ENCODE data around the gene TUBAL3.

The TUBAL3 gene

DNA sequence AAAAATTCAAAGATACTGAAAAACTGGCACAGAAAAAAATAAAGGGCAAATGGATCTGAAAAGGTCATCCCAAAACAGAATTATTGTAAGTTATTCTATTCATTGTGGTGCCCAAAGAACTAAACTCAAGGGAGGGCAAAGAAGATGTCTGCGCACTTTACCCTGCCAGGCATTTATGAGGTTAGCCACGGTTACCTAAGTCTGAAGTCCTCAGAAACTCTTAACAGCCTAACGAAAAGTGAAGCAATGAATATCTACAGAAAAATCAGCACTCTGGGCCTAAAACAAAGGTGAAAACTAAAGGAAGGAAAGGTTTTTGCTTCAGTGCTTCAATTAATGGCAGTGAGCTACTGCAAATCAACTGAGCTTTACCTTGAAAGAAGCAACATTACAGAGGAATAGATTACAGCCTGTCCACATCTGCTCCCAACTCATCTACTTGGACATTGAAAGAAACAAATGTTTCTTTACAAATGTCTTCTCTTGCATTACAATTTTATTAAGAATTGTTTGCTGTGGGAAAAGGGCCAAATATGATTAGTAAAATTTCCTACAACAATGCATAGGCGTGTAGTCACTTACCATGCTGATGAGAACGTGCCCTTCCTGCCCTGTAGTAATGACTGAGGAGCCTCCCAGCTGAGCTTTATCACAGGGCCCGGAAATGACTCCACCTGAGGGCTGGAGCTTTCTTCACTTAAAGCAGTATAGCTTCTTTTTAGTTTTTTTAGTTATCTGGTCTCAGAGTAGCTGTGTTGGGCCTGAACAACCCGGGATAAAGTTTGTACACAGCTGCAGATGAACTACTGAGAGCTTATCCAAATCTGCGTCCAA lies at the start of gene TUBAL3:
TUBAL3 (minus strand) TSS at position 621 of the 834 bp plus-strand sequence; CDS start at position 585, 36 bp downstream.
- no peak for DNase-seq

DNA sequence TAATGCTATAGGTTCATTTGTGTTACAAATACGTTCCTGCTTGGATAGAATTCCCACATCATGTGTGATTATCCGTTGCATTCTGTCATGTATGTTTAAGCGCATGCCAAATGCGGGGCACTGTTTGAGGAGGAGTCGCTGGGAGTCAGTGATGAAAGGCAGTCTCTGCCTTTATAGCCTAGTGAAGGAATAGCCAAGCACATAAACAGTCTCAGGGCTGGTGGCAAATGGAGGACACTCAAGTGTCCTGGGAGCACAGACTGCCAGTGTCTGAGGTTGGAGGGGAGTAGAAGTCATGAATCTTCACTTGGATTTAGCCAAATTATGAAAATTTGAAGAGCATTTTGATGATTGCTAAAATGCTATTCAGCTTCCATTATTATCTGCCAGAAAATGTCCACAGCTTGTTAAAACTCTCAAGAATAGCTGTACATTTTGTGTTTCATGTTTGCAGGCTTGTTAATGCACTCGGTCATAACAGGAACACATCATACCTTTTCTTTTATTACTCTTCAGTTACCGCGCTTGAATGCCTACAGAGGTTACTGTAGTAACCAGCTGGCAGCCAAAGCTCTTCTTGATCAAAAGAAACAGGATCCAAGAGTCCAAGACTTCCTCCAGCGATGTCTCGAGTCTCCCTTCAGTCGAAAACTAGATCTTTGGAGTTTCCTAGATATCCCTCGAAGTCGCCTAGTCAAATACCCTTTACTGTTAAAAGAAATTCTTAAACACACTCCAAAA lies 49.3 kb upstream of the TUBAL3 start:
- DNase-seq, result no peak

DNA sequence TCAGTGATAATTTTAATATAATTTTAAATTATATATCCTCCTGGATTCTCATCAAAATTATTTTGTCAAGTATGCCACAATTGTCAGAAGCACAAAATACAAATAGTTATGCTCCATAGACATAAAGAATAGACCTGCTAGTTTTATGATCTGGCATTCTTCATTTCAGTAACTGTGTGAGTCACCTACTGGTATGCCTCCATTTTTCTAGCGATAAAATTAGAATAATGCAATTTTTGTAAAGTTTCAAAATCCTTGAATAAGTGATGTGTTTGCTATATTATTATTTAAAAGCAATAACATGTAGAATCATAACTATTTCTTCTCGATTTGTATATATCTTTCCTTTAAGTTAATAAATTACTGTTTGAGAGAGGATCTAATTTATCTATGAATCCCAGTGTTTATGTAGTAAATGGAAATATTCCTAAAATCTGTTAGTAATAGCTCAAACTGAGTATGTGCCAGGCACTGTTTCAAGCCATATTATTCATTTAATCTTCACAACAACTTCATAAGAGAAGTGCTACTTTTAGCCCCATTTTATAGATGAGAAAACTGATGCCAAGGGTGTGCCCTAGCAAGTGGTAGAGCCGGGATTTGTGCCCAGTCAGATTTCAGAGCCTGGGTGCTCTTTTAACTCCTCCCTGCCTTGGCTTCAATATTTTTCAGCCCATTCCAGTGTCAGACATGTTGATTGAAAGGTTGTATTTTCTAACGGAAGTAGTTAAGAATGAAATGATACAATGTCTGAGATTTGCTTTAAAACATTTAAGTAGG lies 46.2 kb upstream of the TUBAL3 start:
- no peak for DNase-seq

DNA sequence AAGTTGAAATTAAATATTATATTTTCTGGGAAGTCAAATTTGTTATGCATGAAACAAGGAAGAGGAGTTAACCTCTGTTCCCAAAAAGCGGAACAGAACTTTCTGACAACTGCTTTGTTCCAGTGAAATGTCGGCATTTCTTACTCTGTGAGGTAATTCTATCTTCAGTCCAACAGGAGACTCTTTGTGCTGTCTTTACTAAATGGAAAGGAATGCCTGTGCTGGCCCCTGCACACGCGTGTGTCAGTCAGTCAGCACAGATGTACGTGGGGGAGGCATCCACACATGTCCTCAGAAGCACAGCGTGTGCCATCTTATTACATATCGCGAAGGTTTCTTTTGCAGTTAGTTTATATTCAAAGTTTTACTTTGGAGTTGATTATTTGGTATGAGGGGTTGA lies 45.2 kb upstream of the TUBAL3 start:
- no peak for DNase-seq

DNA sequence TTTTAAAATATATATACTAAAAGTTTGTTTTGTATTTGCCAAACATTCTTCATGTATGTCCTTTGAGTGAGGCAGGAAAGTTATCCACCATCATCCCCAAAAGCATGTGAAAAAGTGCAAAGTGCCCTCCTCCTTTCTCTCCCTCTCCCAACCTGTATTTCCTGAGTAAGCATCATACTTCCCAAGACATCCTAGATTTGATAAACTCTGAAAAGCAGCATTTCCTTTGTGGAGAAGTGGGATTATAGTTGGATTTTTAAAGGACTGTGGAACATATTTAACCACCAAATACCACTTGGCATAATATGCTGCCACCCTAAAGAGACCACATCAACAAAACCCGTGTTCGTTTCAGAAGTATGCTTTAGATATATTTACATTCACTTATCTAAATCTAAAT lies 44.6 kb upstream of the TUBAL3 start:
- DNase-seq, result no peak

DNA sequence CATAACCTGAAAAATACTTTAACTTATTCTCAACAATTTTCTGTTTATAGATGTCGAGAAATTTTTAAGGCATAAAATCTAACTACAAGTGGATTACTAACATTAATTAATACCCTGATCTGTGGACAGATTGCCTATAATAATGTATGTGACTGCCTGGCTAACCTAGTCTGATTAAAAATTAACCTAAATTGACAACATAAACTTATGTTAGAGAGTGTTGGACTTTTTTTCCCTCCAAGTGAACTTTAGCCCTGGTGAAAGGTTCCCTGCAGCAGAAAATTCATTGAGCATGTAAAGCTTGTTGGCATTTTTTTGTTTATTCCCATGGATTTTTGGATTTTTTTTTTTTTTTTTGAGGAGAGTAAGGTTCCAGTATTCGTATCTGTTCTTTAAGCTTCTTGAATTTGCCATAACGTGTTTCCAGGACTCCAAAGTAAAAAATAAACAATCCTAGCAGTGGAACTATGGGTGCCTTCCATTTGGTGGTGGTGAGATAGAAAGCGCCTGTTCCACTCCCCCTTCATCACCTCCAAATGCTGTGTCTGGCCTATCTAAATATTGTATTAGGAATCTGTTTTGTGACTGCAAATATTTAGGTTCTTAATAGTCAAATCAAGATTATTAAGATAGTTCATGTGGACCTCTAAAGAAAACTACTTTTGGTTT lies 43.8 kb upstream of the TUBAL3 start:
- DNase-seq, result no peak

DNA sequence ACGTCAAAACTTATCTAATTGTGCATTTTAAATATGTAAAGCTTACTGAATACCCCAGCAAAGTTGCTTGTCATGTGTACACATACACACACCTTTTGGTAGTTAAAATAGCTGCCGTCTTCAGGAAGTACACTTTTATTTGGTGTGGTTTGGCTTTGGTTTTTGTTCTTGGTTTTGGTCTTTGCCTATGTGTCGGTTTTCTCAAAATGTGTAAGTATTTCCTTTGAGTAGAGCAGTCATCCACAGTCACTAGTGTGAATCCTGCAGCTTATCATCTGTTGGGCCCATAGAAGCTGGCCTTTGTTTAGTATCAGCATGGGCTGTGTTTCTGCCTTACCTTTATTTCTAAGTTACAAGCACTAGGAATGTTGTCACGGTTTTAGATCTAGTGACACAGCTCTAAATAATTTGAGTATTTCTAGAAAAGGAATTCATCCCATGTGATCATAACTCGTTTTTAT lies 43.0 kb upstream of the TUBAL3 start:
- no peak for DNase-seq

DNA sequence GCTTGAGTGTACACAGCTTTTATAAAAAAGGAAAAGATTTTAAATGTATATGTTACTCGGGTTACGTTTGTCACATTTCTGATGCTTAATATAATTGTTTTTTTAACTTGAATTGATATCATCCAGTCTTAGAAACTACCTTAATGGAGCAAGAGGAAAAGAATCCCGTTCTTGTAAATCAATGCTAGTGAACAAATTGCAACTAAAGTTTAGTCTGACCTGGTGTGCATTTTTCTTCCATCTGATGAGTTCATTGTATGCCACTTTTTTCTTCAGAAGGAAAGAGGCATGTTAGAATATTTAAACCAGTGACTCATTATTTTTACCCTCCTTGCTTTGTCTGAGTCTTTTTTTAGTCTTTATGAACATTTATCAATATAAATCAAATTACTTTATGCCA lies 42.4 kb upstream of the TUBAL3 start:
- DNase-seq, result no peak

DNA sequence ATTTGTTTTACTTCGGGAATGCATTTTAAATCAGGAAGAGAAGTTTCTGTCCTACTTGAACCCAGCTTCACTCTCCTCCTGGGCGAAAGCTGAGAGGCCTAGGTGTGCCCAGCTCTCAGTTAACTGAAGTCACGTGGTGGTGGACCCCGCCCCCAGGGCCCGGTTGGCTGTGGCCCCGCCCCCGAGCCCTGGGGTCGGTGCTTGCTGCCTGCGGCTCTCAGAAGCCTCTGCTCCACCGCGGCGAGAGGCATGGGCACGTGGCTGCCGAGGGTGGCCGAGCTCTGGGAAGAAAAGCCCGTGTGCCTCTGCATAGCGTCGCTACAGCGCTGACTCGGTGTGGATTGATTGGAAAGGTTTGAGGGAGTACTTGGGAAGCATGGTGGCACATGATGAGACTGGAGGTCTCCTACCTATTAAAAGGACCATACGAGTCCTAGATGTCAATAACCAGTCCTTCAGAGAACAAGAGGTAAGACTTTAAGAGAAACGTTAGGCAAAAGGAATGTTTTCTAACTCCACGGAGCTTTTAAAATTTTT lies 41.8 kb upstream of the TUBAL3 start:
- DNase-seq, result peak in 37 of 58 donors; percentile 3 to 55 (median 28)

- DNase-seq, result no peak
These were observed 40.4 kb upstream of the TUBAL3 start for GRCh38 chr10:5445006-5445405.

GRCh38 chr10:5443429-5443828 lies 38.8 kb upstream of the TUBAL3 start:
- no peak for DNase-seq

DNA sequence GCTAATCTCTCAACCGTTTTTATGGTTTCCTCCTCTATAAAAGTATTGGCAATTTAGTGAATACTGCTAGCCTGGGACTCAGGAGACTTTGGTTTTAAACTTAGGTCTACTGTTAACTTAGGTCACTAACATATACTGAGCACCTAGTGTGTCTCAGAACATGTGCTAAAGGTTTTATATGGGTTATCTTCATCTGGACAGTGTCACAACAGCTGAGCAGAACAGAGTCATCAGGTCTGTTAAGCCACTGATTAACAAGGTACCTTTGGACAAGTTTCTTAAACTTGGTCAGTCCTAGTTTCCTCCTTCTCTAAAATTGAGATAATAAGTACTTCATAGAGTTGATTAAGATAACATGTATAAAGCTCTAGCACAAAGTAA lies 38.4 kb upstream of the TUBAL3 start:
- no peak for DNase-seq

DNA sequence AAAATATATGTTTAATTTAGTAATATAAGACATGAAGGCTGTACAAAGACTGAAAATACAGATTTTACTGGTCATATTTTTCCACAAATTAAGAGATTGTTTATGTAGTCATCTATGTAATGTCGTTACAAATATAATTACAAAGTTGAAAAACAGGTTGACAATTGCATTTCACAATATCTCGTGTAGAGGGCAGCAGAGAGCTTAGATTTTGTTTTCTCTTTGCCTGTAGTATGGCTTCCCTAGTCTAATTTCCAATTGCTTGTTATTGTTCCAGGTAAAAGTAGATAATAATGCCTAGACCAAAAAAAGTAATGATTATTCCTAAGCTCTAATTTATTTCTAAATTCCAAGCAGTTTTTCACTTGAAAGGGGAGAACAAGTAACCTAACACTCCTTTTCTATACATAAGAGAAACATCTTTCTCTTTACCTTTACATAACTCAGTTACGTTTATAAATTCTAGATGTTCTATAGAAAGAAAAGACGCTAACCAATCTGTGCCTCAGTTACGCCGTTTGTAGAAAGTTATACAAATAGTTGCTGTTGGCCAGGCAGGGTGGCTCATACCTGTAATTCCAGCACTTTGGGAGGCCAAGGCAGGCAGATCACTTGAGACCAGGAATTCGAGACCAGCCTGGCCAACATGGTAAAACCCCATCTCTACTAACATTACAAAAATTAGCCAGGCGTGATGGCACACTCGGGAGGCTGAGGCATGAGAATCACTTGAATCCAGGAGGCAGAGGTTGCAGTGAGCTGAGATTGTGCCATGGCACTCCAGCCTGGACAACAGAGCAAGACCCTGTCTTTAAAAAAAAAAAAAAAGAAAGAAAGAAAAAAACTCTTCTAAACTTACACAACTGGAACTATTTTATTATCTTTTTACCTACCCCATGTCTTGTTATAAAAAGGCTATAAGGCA lies 37.7 kb upstream of the TUBAL3 start:
- peak in 1 of 58 donors; percentile 36 for DNase-seq

GRCh38 chr10:5441106-5441505 lies 36.5 kb upstream of the TUBAL3 start:
- DNase-seq, result no peak

DNA sequence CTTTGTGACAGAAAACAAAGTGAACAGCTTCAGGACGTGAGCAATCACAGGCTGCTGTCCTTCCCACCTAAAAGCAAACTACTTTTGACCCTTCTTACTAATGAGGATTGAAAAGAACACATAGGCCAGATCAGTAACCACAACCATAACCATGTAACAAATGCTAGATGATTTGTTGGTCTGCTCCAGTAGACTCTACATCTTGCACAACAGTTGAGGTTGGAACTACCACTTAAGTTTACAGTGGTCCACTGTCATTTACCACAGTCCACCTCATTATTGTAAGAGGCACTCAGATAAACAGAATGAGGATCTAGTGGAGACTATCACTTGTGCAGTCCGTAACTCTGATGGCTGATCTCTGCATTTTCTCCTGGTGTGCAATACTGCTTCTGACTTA lies 35.6 kb upstream of the TUBAL3 start:
- no peak for DNase-seq

DNA sequence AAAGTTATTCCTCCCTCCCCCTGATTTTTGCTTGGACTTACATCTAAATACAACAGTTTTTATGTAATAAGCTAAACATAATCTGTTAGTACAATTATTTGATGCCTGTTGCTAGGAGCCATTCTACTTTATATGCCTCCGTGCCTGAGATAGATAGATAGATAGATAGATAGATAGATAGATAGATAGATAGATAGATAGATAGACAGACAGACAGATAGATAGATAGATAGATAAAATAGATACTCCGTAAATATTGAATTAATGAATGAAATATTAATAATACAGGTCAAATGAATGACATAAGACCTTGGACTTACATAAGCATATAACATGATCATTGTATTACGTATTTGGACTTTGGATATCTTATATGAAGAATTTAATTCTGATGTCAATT lies 30.7 kb upstream of the TUBAL3 start:
- DNase-seq, result no peak

- DNase-seq, result peak in 2 of 58 donors; percentile 20 to 28
These were observed 29.6 kb upstream of the TUBAL3 start for GRCh38 chr10:5434017-5434753.

- DNase-seq, result no peak
These were observed 28.6 kb upstream of the TUBAL3 start for GRCh38 chr10:5433182-5433581.

GRCh38 chr10:5428133-5428532 lies 23.5 kb upstream of the TUBAL3 start:
- DNase-seq, result no peak

Measured in anterior cingulate cortex (tissue), 58 donors.